Vagina (tissue), 2 donors: ENCODE measurements around the gene SLC16A12. TPM values are rescaled to one million over a fixed set of nuclear protein-coding genes. Genes with fewer than 3 reads are reported as not detected.
"Not testable (repeated sequence)": the region's sequence is repeated elsewhere in the genome, so short reads cannot be mapped to it uniquely, and the experiment has no call there.

Experiments
- DNase-seq, 2 donors: peaks; one replicate each; pipeline ENCODE4 v3.0.0-alpha.2; 2017; ENCODE audit errors: extremely low spot score in 2 of 2
- H3K27ac ChIP-seq: fragments of 200-600 bp; sonication (generic); one replicate; pipeline ENCODE4 v1.5.1; 2019
- H3K27me3 ChIP-seq: fragments of 200-600 bp; sonication (generic); one replicate; pipeline ENCODE4 v1.5.1; 2019
- H3K36me3 ChIP-seq, 2 donors: fragments of 200-600 bp; sonication (generic); one replicate each; pipeline ENCODE4 v1.5.1; 2017 to 2019
- H3K4me1 ChIP-seq: fragments of 200-600 bp; sonication (generic); one replicate; pipeline ENCODE4 v1.5.1; 2019
- H3K4me3 ChIP-seq, 2 donors: fragments of 200-600 bp; sonication (generic); 1 replicate in 1 of 2; 2 replicates in 1 of 2; pipeline ENCODE4 v1.5.1; 2016 to 2019
- H3K9me3 ChIP-seq: fragments of 200-600 bp; sonication (generic); one replicate; pipeline ENCODE4 v1.5.1; 2019
- POLR2A ChIP-seq, 2 donors: fragments of 450-650 bp; IDR thresholded peaks; one replicate each; pipeline ENCODE4 v1.6.1; 2017; ENCODE audit warnings: antibody characterized with exemption in 2 of 2, mild to moderate bottlenecking in 2 of 2, moderate library complexity in 2 of 2
- POLR2AphosphoS5 ChIP-seq, 2 donors: sonication (generic); formaldehyde crosslinking; IDR thresholded peaks; one replicate each; pipeline ENCODE4 v1.9.0; 2017; ENCODE audit warnings: antibody characterized with exemption in 2 of 2, mild to moderate bottlenecking in 2 of 2, low read depth in 1 of 2; ENCODE audit not compliant: insufficient read depth in 1 of 2
- intact Hi-C: fragments of 100-400 bp; cut with DNase I; formaldehyde crosslinking; loops from one replicate; pipeline ENCODE4 v1.15.1; 2023
- total RNA-seq: library from RNA; depleted of rRNA; stranded (reverse); fragments of >200 nt; gene quantifications from one replicate; pipeline ENCODE4 v1.2.3, GENCODE V29; 2016
- TF ChIP-seq, protein P1 (sequence below), 3 experiments: fragments of 450-650 bp in 2 of 3; fragments of 200-600 bp in 1 of 3; sonication (generic) in 1 of 3; IDR thresholded peaks; one replicate each; pipeline ENCODE4 v1.5.1; 2017 to 2019; ENCODE audit warnings: antibody characterized with exemption in 3 of 3, mild to moderate bottlenecking in 2 of 3, moderate library complexity in 2 of 3

SLC16A12 gene
- total RNA-seq, 1 donor from 2014 or later = 3.7 TPM

DNA sequence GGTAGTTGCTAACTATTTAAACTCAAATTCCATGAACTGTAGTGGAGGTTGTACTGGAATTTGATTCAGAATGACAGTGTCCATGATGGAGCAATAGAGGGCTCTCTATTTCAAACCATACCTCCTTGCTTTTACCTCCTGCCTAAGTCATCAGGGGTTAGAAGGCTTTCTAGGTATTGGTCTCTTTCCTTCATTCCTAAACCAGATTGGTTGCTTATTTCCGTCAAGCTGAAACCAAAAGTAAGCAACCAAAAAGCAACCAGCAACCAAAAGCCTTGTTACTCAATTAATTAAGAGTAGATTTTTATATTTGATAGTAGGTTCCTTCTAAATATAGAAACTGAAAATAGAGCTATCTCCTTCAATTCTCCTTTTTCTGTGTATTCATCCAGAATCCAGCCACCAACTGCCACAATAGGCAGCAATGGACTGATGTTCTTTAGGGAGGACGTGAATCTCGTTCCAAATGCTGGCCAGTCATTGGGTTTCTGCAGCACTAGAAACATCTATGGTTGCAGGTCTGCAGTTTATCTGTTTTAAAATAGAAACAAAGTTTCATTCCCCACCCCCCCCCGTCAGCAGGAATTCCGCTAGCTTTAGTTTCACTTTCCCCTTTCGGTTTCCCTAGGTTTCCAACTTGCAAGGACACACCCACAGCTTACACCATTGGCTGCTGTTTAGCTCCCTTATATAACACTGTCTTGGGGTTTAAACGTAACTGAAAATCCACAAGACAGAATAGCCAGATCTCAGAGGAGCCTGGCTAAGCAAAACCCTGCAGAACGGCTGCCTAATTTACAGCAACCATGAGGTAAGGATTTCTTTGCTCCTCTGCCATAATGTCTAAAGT, 143.3 kb downstream of the SLC16A12 start, which contains the start of gene IFIT1:
IFIT1 (plus strand) TSS at position 717 of the 850 bp plus-strand sequence; CDS start at position 807, 90 bp downstream.
- Histone ChIP-seq H3K27me3 (no peaks in the 10 kb centered on the region), H3K36me3 (no peaks in the 10 kb centered on the region), H3K9me3 (no peaks in the 10 kb centered on the region), H3K4me3 (peak within 1 kb of the TSS; percentile 48 to 57), H3K4me1 (peaks cover 28% of the 10 kb centered on the region), H3K27ac (peak within 1 kb of the TSS; percentile 85)
- peak; percentile 49 to 90 for DNase-seq
- TF ChIP-seq POLR2A (IDR thresholded peaks at IDR 0.05) = peak in 1 of 2 donors; percentile 44
- peak in 1 of 2 donors; percentile 78 for TF ChIP-seq POLR2AphosphoS5 (IDR thresholded peaks at IDR 0.05; ENCODE audit: insufficient read depth in 1 of 2, low read depth in 1 of 2)
- TF ChIP-seq, protein P1, sequence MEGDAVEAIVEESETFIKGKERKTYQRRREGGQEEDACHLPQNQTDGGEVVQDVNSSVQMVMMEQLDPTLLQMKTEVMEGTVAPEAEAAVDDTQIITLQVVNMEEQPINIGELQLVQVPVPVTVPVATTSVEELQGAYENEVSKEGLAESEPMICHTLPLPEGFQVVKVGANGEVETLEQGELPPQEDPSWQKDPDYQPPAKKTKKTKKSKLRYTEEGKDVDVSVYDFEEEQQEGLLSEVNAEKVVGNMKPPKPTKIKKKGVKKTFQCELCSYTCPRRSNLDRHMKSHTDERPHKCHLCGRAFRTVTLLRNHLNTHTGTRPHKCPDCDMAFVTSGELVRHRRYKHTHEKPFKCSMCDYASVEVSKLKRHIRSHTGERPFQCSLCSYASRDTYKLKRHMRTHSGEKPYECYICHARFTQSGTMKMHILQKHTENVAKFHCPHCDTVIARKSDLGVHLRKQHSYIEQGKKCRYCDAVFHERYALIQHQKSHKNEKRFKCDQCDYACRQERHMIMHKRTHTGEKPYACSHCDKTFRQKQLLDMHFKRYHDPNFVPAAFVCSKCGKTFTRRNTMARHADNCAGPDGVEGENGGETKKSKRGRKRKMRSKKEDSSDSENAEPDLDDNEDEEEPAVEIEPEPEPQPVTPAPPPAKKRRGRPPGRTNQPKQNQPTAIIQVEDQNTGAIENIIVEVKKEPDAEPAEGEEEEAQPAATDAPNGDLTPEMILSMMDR (IDR thresholded peaks at IDR 0.05) = no peak
- intact Hi-C loops = no loop called here

- Histone ChIP-seq H3K4me1 (peaks cover 28% of the 10 kb centered on the region), H3K27ac (peak overlapping the region; percentile 79)
- H3K9me3 ChIP-seq, intact Hi-C loops, H3K4me3 ChIP-seq, H3K36me3 ChIP-seq, H3K27me3 ChIP-seq: not testable (repeated sequence)
- peak in 1 of 2 donors; percentile 54 for DNase-seq
Observed at GRCh38 chr10:89391226-89391576, 144.2 kb downstream of the SLC16A12 start.

DNA sequence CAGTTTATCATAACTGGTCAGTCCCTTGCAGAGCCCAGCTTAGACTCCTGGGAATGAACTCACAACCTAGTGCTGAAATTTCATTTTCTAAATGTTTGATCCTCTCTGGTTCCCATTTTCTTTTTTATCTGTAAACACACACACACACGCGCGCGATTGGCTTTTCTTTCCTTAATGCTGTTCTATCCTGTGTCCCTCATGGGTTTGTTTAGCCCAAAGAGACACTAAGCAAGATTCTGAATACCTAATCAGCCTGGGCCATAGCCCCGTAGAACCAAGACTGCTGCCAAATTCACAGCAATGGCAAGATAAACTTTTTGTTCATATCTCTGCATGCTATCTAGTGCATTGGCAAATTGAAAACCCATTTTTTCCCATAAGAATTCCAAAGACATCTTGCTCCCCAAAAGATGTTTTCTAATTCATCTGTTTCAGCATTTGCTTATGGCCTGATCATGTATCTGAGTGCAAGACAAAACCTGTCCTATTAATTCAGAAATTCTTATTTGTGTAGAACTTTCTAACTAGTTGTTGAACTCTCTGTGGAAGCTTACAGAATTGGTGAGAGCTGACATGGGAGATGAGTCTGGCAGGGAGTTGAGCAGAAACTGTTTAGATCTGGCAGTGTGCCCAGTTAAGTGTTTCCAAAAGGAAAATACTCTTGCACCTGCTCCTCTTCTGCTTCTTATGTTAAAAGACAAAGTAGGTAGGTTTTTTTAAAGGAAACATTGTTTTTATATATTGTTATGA, 144.7 kb downstream of the SLC16A12 start:
- peak in 1 of 2 donors; percentile 54 for DNase-seq
- intact Hi-C loops = no loop called here
- peak overlapping the region; percentile 79 for H3K27ac ChIP-seq

GRCh38 chr10:89389254-89389653, 146.1 kb downstream of the SLC16A12 start:
- Histone ChIP-seq H3K27ac (no peak overlapping the region), H3K4me3 (no peak overlapping the region), H3K9me3 (no peaks in the 10 kb centered on the region), H3K27me3 (no peaks in the 10 kb centered on the region), H3K4me1 (peaks cover 16% of the 10 kb centered on the region), H3K36me3 (no peaks in the 10 kb centered on the region)
- DNase-seq = no peak
- TF ChIP-seq, protein P1 (IDR thresholded peaks at IDR 0.05) = peak in 1 of 3 experiments; percentile 34
- no peak for TF ChIP-seq POLR2A (IDR thresholded peaks at IDR 0.05)
- TF ChIP-seq POLR2AphosphoS5 (IDR thresholded peaks at IDR 0.05; ENCODE audit: insufficient read depth in 1 of 2, low read depth in 1 of 2) = no peak
- intact Hi-C loops = no loop called here

More for the DNA sequence above, 144.7 kb downstream of the SLC16A12 start:
- Histone ChIP-seq H3K36me3 (no peaks in the 10 kb centered on the region), H3K27me3 (no peaks in the 10 kb centered on the region), H3K9me3 (no peaks in the 10 kb centered on the region), H3K4me1 (peaks cover 28% of the 10 kb centered on the region), H3K4me3 (no peak overlapping the region)
- TF ChIP-seq, protein P1 (IDR thresholded peaks at IDR 0.05) = no peak
- TF ChIP-seq POLR2AphosphoS5 (IDR thresholded peaks at IDR 0.05; ENCODE audit: insufficient read depth in 1 of 2, low read depth in 1 of 2) = no peak

DNA sequence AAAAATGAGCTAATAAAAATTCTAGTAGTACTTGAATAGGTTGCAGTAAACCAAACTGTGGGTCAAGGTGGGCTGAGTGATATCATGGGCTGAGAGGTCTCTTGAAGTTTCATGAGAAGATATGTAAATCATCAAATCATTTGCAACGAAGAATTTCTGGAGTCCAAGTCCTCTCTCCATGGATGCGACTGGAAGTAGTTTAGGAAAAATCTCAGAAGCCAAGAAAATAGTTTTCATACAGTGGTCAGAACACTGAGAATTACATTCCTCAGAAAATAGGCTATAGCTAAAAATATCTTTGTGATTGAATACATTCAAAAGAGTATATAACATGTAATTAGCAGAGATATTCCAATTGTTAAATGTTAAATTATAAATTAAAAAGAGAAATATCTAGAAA, 146.6 kb downstream of the SLC16A12 start:
- Histone ChIP-seq H3K27me3 (no peaks in the 10 kb centered on the region), H3K36me3 (no peaks in the 10 kb centered on the region), H3K4me1 (peaks cover 12% of the 10 kb centered on the region), H3K4me3 (no peak overlapping the region), H3K27ac (no peak overlapping the region), H3K9me3 (no peaks in the 10 kb centered on the region)
- intact Hi-C loops = no loop called here
- DNase-seq = no peak
- TF ChIP-seq, protein P1 (IDR thresholded peaks at IDR 0.05) = no peak
- TF ChIP-seq POLR2A (IDR thresholded peaks at IDR 0.05) = no peak
- TF ChIP-seq POLR2AphosphoS5 (IDR thresholded peaks at IDR 0.05; ENCODE audit: insufficient read depth in 1 of 2, low read depth in 1 of 2) = no peak
